Measurements from ENCODE around the gene ZPLD1. TPM values are rescaled to one million over a fixed set of nuclear protein-coding genes. Genes with fewer than 3 reads are reported as not detected.

The ZPLD1 gene
- total RNA-seq, 4 donors from 2014 or later, result not detected

DNA sequence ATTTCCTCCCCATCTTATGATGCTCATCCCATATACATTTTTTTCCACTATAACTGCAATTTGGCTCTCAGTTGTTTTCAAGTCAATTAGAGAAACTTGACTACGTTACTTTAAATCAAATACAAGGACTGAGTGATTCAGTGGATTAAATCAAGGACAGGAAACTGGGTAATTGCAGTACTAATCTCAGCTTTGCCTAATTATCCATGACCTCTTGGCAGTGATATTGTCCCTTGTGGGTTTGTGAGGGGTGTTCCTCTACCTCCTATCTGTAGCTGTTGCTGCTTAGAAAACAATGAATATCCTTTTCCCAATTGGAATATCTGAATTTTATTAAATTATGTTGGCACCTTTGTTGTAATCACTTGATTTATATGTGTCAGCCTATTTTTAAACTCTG is 79.4 kb downstream of the ZPLD1 start:
- H3K9me3 ChIP-seq, result no peaks in the 10 kb centered on the region
- no peaks in the 10 kb centered on the region for H3K36me3 ChIP-seq
- no peak for TF ChIP-seq POLR2A (IDR thresholded peaks at IDR 0.05)
- TF ChIP-seq, protein P1, sequence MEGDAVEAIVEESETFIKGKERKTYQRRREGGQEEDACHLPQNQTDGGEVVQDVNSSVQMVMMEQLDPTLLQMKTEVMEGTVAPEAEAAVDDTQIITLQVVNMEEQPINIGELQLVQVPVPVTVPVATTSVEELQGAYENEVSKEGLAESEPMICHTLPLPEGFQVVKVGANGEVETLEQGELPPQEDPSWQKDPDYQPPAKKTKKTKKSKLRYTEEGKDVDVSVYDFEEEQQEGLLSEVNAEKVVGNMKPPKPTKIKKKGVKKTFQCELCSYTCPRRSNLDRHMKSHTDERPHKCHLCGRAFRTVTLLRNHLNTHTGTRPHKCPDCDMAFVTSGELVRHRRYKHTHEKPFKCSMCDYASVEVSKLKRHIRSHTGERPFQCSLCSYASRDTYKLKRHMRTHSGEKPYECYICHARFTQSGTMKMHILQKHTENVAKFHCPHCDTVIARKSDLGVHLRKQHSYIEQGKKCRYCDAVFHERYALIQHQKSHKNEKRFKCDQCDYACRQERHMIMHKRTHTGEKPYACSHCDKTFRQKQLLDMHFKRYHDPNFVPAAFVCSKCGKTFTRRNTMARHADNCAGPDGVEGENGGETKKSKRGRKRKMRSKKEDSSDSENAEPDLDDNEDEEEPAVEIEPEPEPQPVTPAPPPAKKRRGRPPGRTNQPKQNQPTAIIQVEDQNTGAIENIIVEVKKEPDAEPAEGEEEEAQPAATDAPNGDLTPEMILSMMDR (IDR thresholded peaks at IDR 0.05), result no peak
- H3K4me1 ChIP-seq, result no peaks in the 10 kb centered on the region
- no peak overlapping the region for H3K27ac ChIP-seq
- H3K4me3 ChIP-seq, result no peak overlapping the region
- no peaks in the 10 kb centered on the region for H3K27me3 ChIP-seq
- DNase-seq, result no peak

DNA sequence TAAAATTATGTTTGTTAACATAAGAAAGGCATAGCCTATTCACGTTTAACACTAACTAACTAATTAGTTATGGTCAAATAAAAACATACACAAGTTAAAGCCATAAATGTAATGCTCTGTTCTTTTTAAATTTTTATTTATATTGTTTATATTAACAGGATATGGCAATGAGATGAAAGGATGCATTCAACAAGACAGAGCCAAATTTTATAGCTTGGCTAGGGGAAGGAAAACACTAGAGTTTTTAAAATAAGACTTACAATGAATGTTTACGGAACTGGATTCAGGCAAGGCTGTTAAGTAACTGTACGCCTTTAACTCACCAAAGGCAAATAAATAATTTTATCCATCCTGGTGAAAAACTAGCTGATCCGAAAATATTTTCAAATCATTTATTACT is 86.4 kb downstream of the ZPLD1 start:
- H3K4me3 ChIP-seq, result no peak overlapping the region
- no peak overlapping the region for H3K27ac ChIP-seq
- no peaks in the 10 kb centered on the region for H3K9me3 ChIP-seq
- TF ChIP-seq, protein P1 (IDR thresholded peaks at IDR 0.05), result no peak
- no peak for TF ChIP-seq POLR2A (IDR thresholded peaks at IDR 0.05)
- H3K27me3 ChIP-seq, result no peaks in the 10 kb centered on the region
- H3K36me3 ChIP-seq, result no peaks in the 10 kb centered on the region
- no peaks in the 10 kb centered on the region for H3K4me1 ChIP-seq
- no peak for DNase-seq

DNA sequence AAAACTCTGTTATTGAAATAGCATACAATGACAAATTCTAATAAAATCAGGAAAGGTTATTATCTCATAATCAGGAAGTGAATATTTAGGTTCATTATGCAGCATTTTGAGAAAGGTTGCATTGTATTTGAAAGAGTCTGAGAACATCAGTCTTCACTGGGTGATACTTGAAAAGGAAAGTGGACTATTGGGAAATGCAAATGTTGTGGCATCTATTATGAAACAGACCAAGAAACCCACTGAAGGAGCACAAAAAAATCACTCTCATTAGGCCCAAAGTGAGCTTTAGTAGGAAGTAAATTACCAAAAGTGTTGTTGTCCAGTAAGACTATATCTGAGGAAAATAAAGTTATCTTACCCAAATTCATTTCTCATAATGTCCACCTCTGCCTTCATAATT is 90.8 kb downstream of the ZPLD1 start:
- no peaks in the 10 kb centered on the region for H3K36me3 ChIP-seq
- H3K27ac ChIP-seq, result no peak overlapping the region
- DNase-seq, result no peak
- no peak overlapping the region for H3K4me3 ChIP-seq
- H3K27me3 ChIP-seq, result no peaks in the 10 kb centered on the region
- no peaks in the 10 kb centered on the region for H3K4me1 ChIP-seq
- TF ChIP-seq, protein P1 (IDR thresholded peaks at IDR 0.05), result no peak
- no peak for TF ChIP-seq POLR2A (IDR thresholded peaks at IDR 0.05)
- H3K9me3 ChIP-seq, result no peaks in the 10 kb centered on the region

DNA sequence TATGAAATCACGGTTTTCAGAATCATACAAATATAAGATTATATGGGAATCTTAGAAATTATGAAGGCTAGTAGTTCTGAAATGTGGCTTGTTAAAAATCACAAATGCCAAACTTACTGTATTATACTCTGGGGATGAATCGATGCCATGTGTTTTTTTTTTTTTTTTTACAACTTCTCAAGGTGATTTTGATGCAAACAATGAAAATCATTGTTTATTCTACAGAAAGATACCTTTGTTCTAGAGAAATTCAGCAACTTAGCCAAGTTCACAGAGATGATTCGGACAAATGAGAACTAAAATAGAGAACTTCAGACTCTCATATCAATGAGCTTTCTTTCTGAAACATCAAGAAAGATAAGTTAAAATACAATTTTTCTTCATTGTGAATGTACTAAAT is 92.0 kb downstream of the ZPLD1 start:
- no peaks in the 10 kb centered on the region for H3K36me3 ChIP-seq
- no peak overlapping the region for H3K27ac ChIP-seq
- H3K9me3 ChIP-seq, result no peaks in the 10 kb centered on the region
- no peak for DNase-seq
- H3K27me3 ChIP-seq, result no peaks in the 10 kb centered on the region
- H3K4me1 ChIP-seq, result no peaks in the 10 kb centered on the region
- TF ChIP-seq, protein P1 (IDR thresholded peaks at IDR 0.05), result no peak
- no peak for TF ChIP-seq POLR2A (IDR thresholded peaks at IDR 0.05)
- no peak overlapping the region for H3K4me3 ChIP-seq

DNA sequence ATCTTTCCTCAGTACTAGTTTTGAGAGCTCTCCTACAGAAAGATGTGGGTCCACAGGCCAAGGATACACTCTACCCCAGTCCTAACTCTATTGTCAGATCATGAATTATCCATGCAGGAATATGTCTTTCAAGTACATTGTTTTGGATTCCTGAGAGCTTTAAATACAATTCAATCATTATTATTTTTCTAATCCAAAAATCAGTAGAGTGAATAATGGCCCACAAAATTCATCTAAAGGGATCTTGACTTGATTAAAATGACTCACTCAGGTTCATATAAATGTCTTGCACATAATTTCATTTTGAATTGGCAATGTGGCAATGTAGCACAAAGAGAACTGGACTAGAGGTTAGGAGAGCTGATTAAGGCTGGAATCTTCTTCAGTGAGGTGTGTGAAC is 93.9 kb downstream of the ZPLD1 start:
- no peaks in the 10 kb centered on the region for H3K9me3 ChIP-seq
- no peaks in the 10 kb centered on the region for H3K27me3 ChIP-seq
- H3K36me3 ChIP-seq, result no peaks in the 10 kb centered on the region
- DNase-seq, result no peak
- H3K4me3 ChIP-seq, result no peak overlapping the region
- no peaks in the 10 kb centered on the region for H3K4me1 ChIP-seq
- H3K27ac ChIP-seq, result no peak overlapping the region
- TF ChIP-seq, protein P1 (IDR thresholded peaks at IDR 0.05), result no peak
- TF ChIP-seq POLR2A (IDR thresholded peaks at IDR 0.05), result no peak

All from Peyer's patch (tissue), 4 donors.